Measurements from ENCODE around the gene FAM169A.
"Not testable (repeated sequence)": the region's sequence is repeated elsewhere in the genome, so short reads cannot be mapped to it uniquely, and the experiment has no call there.

The FAM169A gene

DNA sequence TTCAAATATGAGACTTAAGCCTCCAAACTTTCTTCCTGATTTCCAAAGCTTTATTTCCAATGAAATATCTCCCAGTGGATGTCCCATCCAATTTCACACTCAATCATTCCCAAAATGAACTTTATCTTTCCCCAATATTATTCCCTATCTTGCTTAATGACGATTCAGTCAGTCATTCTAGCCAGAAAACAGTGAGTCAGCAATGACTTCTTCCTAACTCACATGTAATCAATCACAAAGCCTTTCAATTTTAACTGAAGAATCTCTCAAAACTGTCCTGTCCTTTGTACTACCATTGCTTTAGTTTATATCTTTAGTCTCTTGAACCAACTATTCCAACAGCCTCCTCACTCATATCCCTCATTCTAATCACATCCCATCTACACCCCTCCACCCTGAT is 64.2 kb downstream of the FAM169A start:
- TF ChIP-seq SNAI2 (CRISPR knock-in tag; IDR thresholded peaks at IDR 0.05) (no peak), RARB (CRISPR knock-in tag; IDR thresholded peaks at IDR 0.05) (no peak), TCF4 (CRISPR knock-in tag; IDR thresholded peaks at IDR 0.05; ENCODE audit: borderline replicate concordance) (no peak), ZFP30 (CRISPR knock-in tag; IDR thresholded peaks at IDR 0.05) (no peak), ZFP3 (CRISPR knock-in tag; IDR thresholded peaks at IDR 0.05) (no peak), ISL1 (CRISPR knock-in tag; IDR thresholded peaks at IDR 0.05) (no peak), PPARA (CRISPR knock-in tag; IDR thresholded peaks at IDR 0.05; ENCODE audit: borderline replicate concordance) (no peak), ZNF8 (CRISPR knock-in tag; IDR thresholded peaks at IDR 0.05) (no peak)
- TF ChIP-seq, protein P1, sequence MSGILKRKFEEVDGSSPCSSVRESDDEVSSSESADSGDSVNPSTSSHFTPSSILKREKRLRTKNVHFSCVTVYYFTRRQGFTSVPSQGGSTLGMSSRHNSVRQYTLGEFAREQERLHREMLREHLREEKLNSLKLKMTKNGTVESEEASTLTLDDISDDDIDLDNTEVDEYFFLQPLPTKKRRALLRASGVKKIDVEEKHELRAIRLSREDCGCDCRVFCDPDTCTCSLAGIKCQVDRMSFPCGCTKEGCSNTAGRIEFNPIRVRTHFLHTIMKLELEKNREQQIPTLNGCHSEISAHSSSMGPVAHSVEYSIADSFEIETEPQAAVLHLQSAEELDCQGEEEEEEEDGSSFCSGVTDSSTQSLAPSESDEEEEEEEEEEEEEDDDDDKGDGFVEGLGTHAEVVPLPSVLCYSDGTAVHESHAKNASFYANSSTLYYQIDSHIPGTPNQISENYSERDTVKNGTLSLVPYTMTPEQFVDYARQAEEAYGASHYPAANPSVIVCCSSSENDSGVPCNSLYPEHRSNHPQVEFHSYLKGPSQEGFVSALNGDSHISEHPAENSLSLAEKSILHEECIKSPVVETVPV (CRISPR knock-in tag; IDR thresholded peaks at IDR 0.05): no peak
- ATAC-seq: no peak

DNA sequence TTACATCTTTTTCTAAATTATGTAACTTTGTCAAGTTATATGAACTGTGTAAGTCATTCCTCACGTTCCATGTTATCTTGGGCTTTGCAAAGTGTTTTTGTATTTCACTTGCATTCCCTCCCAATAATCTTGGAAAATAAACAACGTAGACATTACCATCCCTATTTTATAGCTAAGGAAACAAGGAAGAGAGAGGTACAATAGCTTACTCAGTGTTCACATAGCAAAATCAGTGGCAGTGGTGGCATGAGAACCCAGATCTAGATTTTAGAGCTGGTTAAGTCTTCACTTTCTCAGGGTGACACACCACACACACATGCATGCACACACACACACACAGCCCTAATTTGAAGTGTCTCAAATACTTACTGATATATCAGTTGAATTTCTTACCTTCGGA is 65.0 kb downstream of the FAM169A start:
- ATAC-seq: no peak

GRCh38 chr5:74798977-74799911 is 66.9 kb downstream of the FAM169A start:
- TF ChIP-seq ZFP3 (CRISPR knock-in tag; IDR thresholded peaks at IDR 0.05) (no peak), ZFP30 (CRISPR knock-in tag; IDR thresholded peaks at IDR 0.05) (no peak), ARNTL (CRISPR knock-in tag; IDR thresholded peaks at IDR 0.05; ENCODE audit: borderline replicate concordance, low read depth) (no peak), ESRRG (CRISPR knock-in tag; IDR thresholded peaks at IDR 0.05) (no peak), ZNF565 (CRISPR knock-in tag; conservative IDR thresholded peaks at IDR 0.05; ENCODE audit: low read depth) (no peak), TCF4 (CRISPR knock-in tag; IDR thresholded peaks at IDR 0.05; ENCODE audit: borderline replicate concordance) (no peak)
- TF ChIP-seq, protein P2, sequence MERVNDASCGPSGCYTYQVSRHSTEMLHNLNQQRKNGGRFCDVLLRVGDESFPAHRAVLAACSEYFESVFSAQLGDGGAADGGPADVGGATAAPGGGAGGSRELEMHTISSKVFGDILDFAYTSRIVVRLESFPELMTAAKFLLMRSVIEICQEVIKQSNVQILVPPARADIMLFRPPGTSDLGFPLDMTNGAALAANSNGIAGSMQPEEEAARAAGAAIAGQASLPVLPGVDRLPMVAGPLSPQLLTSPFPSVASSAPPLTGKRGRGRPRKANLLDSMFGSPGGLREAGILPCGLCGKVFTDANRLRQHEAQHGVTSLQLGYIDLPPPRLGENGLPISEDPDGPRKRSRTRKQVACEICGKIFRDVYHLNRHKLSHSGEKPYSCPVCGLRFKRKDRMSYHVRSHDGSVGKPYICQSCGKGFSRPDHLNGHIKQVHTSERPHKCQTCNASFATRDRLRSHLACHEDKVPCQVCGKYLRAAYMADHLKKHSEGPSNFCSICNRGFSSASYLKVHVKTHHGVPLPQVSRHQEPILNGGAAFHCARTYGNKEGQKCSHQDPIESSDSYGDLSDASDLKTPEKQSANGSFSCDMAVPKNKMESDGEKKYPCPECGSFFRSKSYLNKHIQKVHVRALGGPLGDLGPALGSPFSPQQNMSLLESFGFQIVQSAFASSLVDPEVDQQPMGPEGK (CRISPR knock-in tag; IDR thresholded peaks at IDR 0.05; ENCODE audit: borderline replicate concordance): no peak

More for the DNA sequence above, 65.0 kb downstream of the FAM169A start:
- no peak for TF ChIP-seq ZNF70 (CRISPR knock-in tag; IDR thresholded peaks at IDR 0.05)
- TF ChIP-seq ISL1 (CRISPR knock-in tag; IDR thresholded peaks at IDR 0.05): no peak
- no peak for TF ChIP-seq ZFP30 (CRISPR knock-in tag; IDR thresholded peaks at IDR 0.05)
- TF ChIP-seq CREB5 (CRISPR knock-in tag; IDR thresholded peaks at IDR 0.05; ENCODE audit: low read depth): no peak
- no peak for TF ChIP-seq GLIS3 (CRISPR knock-in tag; IDR thresholded peaks at IDR 0.05)
- no peak for TF ChIP-seq TCF4 (CRISPR knock-in tag; IDR thresholded peaks at IDR 0.05; ENCODE audit: borderline replicate concordance)
- no peak for TF ChIP-seq CSDC2 (CRISPR knock-in tag; IDR thresholded peaks at IDR 0.05)

GRCh38 chr5:74791669-74792068 is 74.5 kb downstream of the FAM169A start:
- ATAC-seq: not testable (repeated sequence)

More at GRCh38 chr5:74798977-74799911, 66.9 kb downstream of the FAM169A start:
- ATAC-seq: no peak; the same call in 2 of the 3 replicates

GRCh38 chr5:74787424-74787823 is 78.8 kb downstream of the FAM169A start:
- TF ChIP-seq OSR1 (CRISPR knock-in tag; IDR thresholded peaks at IDR 0.05): no peak
- TF ChIP-seq ZC3H10 (CRISPR knock-in tag; IDR thresholded peaks at IDR 0.05): no peak
- TF ChIP-seq, protein P1 (CRISPR knock-in tag; IDR thresholded peaks at IDR 0.05): no peak
- no peak for TF ChIP-seq ARNTL (CRISPR knock-in tag; IDR thresholded peaks at IDR 0.05; ENCODE audit: borderline replicate concordance, low read depth)
- TF ChIP-seq ISL1 (CRISPR knock-in tag; IDR thresholded peaks at IDR 0.05): no peak
- no peak for TF ChIP-seq CSDC2 (CRISPR knock-in tag; IDR thresholded peaks at IDR 0.05)
- TF ChIP-seq, protein P3, sequence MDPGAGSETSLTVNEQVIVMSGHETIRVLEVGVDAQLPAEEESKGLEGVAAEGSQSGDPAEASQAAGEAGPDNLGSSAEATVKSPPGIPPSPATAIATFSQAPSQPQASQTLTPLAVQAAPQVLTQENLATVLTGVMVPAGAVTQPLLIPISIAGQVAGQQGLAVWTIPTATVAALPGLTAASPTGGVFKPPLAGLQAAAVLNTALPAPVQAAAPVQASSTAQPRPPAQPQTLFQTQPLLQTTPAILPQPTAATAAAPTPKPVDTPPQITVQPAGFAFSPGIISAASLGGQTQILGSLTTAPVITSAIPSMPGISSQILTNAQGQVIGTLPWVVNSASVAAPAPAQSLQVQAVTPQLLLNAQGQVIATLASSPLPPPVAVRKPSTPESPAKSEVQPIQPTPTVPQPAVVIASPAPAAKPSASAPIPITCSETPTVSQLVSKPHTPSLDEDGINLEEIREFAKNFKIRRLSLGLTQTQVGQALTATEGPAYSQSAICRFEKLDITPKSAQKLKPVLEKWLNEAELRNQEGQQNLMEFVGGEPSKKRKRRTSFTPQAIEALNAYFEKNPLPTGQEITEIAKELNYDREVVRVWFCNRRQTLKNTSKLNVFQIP (CRISPR knock-in tag; IDR thresholded peaks at IDR 0.05; ENCODE audit: borderline replicate concordance, low read depth): no peak
- no peak for TF ChIP-seq CREB5 (CRISPR knock-in tag; IDR thresholded peaks at IDR 0.05; ENCODE audit: low read depth)
- TF ChIP-seq SNAI2 (CRISPR knock-in tag; IDR thresholded peaks at IDR 0.05): no peak
- TF ChIP-seq ZNF70 (CRISPR knock-in tag; IDR thresholded peaks at IDR 0.05): no peak
- ATAC-seq: no peak

Measured in SK-N-SH treated with all-trans-retinoic acid at 6 μM for 48 hours (cell line).